ENCODE data around the gene SRSF3.

DNA sequence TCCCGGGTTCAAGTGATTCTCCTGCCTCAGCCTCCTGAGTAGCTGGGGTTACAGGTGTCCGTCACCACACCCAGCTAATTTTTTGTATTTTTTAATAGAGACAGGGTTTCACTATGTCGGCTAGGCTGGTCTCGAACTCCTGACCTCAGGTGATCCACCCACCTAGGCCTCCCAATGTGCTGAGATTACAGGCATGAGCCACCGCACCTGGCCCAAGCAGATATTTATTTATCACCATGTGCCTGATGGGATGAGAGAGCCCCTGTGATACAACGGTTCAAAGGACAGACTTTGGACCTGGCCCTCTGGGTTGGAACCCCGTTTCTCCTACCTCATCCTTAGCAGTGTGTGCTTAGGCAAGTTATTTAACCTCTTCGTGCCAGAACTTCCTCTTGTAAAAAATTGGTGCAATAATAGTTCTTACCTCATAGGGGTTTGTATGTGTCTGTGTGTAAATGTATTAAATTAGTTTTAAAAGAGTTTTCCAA, 27.7 kb upstream of the SRSF3 start:
- TF ChIP-seq, protein P1, sequence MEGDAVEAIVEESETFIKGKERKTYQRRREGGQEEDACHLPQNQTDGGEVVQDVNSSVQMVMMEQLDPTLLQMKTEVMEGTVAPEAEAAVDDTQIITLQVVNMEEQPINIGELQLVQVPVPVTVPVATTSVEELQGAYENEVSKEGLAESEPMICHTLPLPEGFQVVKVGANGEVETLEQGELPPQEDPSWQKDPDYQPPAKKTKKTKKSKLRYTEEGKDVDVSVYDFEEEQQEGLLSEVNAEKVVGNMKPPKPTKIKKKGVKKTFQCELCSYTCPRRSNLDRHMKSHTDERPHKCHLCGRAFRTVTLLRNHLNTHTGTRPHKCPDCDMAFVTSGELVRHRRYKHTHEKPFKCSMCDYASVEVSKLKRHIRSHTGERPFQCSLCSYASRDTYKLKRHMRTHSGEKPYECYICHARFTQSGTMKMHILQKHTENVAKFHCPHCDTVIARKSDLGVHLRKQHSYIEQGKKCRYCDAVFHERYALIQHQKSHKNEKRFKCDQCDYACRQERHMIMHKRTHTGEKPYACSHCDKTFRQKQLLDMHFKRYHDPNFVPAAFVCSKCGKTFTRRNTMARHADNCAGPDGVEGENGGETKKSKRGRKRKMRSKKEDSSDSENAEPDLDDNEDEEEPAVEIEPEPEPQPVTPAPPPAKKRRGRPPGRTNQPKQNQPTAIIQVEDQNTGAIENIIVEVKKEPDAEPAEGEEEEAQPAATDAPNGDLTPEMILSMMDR (conservative IDR thresholded peaks at IDR 0.05; ENCODE audit: low read depth, low read length), result no peak
- TF ChIP-seq EZH2 (IDR thresholded peaks at IDR 0.05; ENCODE audit: low read length, unreplicated experiment), result no peak
- no peak for TF ChIP-seq EZH2phosphoT487 (IDR thresholded peaks at IDR 0.05; ENCODE audit: borderline replicate concordance, low read length)
